ENCODE data around the gene GRAMD1B.
A peak's percentile ranks its signal among the peaks of the same experiment; 100 is the strongest.

The GRAMD1B gene

DNA sequence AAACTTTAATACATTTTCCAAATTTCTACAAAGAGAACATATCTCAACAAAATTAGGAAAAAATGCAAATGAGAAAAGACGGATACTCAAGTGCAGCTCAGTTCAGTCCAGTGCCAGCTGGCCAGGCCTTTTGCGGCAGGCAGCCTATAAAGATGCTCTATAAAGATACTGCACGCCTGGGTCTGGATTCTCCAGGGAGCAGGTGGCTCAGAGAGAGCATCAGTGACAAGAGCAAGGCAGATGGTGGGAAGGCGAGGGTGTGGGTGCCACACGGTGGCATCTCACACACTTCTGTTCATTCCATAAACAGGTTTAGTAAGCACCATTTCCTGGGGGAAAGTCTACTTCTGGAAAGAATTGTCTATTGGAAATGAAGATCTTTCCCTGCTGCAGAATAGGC is 242.5 kb downstream of the GRAMD1B start:
- no peak overlapping the region for H3K4me3 ChIP-seq (ENCODE audit: low read length)
- TF ChIP-seq, protein P1, sequence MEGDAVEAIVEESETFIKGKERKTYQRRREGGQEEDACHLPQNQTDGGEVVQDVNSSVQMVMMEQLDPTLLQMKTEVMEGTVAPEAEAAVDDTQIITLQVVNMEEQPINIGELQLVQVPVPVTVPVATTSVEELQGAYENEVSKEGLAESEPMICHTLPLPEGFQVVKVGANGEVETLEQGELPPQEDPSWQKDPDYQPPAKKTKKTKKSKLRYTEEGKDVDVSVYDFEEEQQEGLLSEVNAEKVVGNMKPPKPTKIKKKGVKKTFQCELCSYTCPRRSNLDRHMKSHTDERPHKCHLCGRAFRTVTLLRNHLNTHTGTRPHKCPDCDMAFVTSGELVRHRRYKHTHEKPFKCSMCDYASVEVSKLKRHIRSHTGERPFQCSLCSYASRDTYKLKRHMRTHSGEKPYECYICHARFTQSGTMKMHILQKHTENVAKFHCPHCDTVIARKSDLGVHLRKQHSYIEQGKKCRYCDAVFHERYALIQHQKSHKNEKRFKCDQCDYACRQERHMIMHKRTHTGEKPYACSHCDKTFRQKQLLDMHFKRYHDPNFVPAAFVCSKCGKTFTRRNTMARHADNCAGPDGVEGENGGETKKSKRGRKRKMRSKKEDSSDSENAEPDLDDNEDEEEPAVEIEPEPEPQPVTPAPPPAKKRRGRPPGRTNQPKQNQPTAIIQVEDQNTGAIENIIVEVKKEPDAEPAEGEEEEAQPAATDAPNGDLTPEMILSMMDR (IDR thresholded peaks at IDR 0.05; ENCODE audit: insufficient read depth, low read depth, low read length, missing control alignments), result no peak
- no peak for DNase-seq (ENCODE audit: low read depth)

DNA sequence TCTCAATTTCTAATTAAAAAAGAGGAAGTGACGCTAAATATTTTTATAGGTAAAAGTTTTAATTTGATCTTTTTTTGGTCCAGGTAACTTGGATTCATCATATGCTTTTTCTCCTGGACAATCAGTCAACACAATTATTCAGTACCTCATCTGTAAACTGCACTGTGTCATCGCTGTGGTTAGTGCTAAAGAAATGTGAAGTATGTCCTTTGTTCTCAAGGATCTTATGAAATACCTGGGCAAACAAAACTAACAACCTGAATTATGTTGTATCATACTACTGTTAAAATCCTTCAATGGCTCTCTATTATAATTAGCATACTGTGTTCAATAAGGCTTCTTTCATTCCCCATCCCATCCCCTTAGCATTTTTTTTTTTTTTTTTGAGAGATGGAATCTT is 244.2 kb downstream of the GRAMD1B start:
- DNase-seq (ENCODE audit: low read depth), result peak; percentile 79
- H3K4me3 ChIP-seq (ENCODE audit: low read length), result no peak overlapping the region
- TF ChIP-seq, protein P1 (IDR thresholded peaks at IDR 0.05; ENCODE audit: insufficient read depth, low read depth, low read length, missing control alignments), result no peak

Data from epithelial cell of esophagus (primary cell).